Measurements from ENCODE around the gene KLF8.

Gene KLF8

GRCh38 chrX:56309881-56310280, 77.7 kb downstream of the KLF8 start:
- no peak overlapping the region for H3K4me3 ChIP-seq (ENCODE audit: low read depth, low read length)

- H3K4me3 ChIP-seq (ENCODE audit: low read depth, low read length), result no peak overlapping the region
These were observed 78.4 kb downstream of the KLF8 start for GRCh38 chrX:56310581-56310980.

- no peak overlapping the region for H3K4me3 ChIP-seq (ENCODE audit: low read depth, low read length)
These were observed 81.2 kb downstream of the KLF8 start for GRCh38 chrX:56313308-56313707.

GRCh38 chrX:56314334-56314733, 82.2 kb downstream of the KLF8 start:
- H3K4me3 ChIP-seq (ENCODE audit: low read depth, low read length), result no peak overlapping the region

GRCh38 chrX:56318076-56318475, 85.9 kb downstream of the KLF8 start:
- H3K4me3 ChIP-seq (ENCODE audit: low read depth, low read length), result no peak overlapping the region

GRCh38 chrX:56319165-56319564, 87.0 kb downstream of the KLF8 start:
- no peak overlapping the region for H3K4me3 ChIP-seq (ENCODE audit: low read depth, low read length)
